Measurements from ENCODE around the gene DYNLT3. TPM values are rescaled to one million over a fixed set of nuclear protein-coding genes. Genes with fewer than 3 reads are reported as not detected.

Gene DYNLT3
- total RNA-seq, 1 donor from 2014 or later = 13.3 TPM

GRCh38 chrX:37863728-37864127, 16.4 kb upstream of the DYNLT3 start:
- no peak overlapping the region for H3K27ac Mint-ChIP-seq
- no peak for DNase-seq
- intact Hi-C loops (cut with micrococcal nuclease) = no loop called here
- peaks cover 17% of the 10 kb centered on the region for H3K27me3 Mint-ChIP-seq
- H3K9me3 Mint-ChIP-seq = peaks cover 4% of the 10 kb centered on the region
- H3K4me1 Mint-ChIP-seq = peaks cover 5% of the 10 kb centered on the region
- H3K4me3 Mint-ChIP-seq = no peak overlapping the region
- no peaks in the 10 kb centered on the region for H3K36me3 Mint-ChIP-seq (ENCODE audit: low read depth)

- Mint-ChIP-seq H3K36me3 (ENCODE audit: low read depth) (no peaks in the 10 kb centered on the region), H3K4me1 (peaks cover 4% of the 10 kb centered on the region), H3K4me3 (no peak overlapping the region), H3K27ac (no peak overlapping the region), H3K9me3 (peaks cover 4% of the 10 kb centered on the region), H3K27me3 (peaks cover 20% of the 10 kb centered on the region)
- intact Hi-C loops (cut with micrococcal nuclease) = no loop called here
- DNase-seq = no peak
These were observed 15.5 kb upstream of the DYNLT3 start for GRCh38 chrX:37862851-37863250.

GRCh38 chrX:37860721-37861120, 13.3 kb upstream of the DYNLT3 start:
- H3K4me3 Mint-ChIP-seq = no peak overlapping the region
- intact Hi-C loops (cut with micrococcal nuclease) = no loop called here
- no peak for DNase-seq
- no peaks in the 10 kb centered on the region for H3K9me3 Mint-ChIP-seq
- no peaks in the 10 kb centered on the region for H3K36me3 Mint-ChIP-seq (ENCODE audit: low read depth)
- peaks cover 20% of the 10 kb centered on the region for H3K27me3 Mint-ChIP-seq
- no peaks in the 10 kb centered on the region for H3K4me1 Mint-ChIP-seq
- H3K27ac Mint-ChIP-seq = no peak overlapping the region

GRCh38 chrX:37854748-37855147, 7.4 kb upstream of the DYNLT3 start:
- peaks cover 1% of the 10 kb centered on the region for H3K4me1 Mint-ChIP-seq
- intact Hi-C loops (cut with micrococcal nuclease) = no loop called here
- peaks cover 3% of the 10 kb centered on the region for H3K27me3 Mint-ChIP-seq
- no peak for DNase-seq
- peaks cover 6% of the 10 kb centered on the region for H3K9me3 Mint-ChIP-seq
- no peak overlapping the region for H3K27ac Mint-ChIP-seq
- H3K36me3 Mint-ChIP-seq (ENCODE audit: low read depth) = no peaks in the 10 kb centered on the region
- H3K4me3 Mint-ChIP-seq = no peak overlapping the region

- no peak for DNase-seq
- Mint-ChIP-seq H3K9me3 (peaks cover 6% of the 10 kb centered on the region), H3K36me3 (ENCODE audit: low read depth) (no peaks in the 10 kb centered on the region), H3K4me1 (peaks cover 3% of the 10 kb centered on the region), H3K27me3 (peaks cover 3% of the 10 kb centered on the region), H3K4me3 (no peak overlapping the region), H3K27ac (no peak overlapping the region)
- intact Hi-C loops (cut with micrococcal nuclease) = no loop called here
These were observed 6.8 kb upstream of the DYNLT3 start for GRCh38 chrX:37854148-37854547.

- H3K27me3 Mint-ChIP-seq = no peaks in the 10 kb centered on the region
- no peak for DNase-seq
- peak overlapping the region; percentile 90 for H3K27ac Mint-ChIP-seq
- H3K36me3 Mint-ChIP-seq (ENCODE audit: low read depth) = peaks cover 8% of the 10 kb centered on the region
- intact Hi-C loops (cut with micrococcal nuclease) = loop anchor here (1.0 to 5.0 kb wide), 2 partner anchors 101 to 130 kb away; no protein-coding TSS in a partner anchor
- peaks cover 13% of the 10 kb centered on the region for H3K4me1 Mint-ChIP-seq
- peaks cover 6% of the 10 kb centered on the region for H3K9me3 Mint-ChIP-seq
- H3K4me3 Mint-ChIP-seq = peak overlapping the region; percentile 79
These were observed 394 bp upstream of the DYNLT3 start for GRCh38 chrX:37847733-37848197.

- Mint-ChIP-seq H3K36me3 (ENCODE audit: low read depth) (peaks cover 8% of the 10 kb centered on the region), H3K4me3 (peak overlapping the region; percentile 79), H3K4me1 (peaks cover 13% of the 10 kb centered on the region), H3K27ac (peak overlapping the region; percentile 83), H3K9me3 (peaks cover 6% of the 10 kb centered on the region), H3K27me3 (no peaks in the 10 kb centered on the region)
- DNase-seq = no peak
- intact Hi-C loops (cut with micrococcal nuclease) = loop anchor here (5.0 kb wide), 1 partner anchor 131 kb away; no protein-coding TSS in a partner anchor
These were observed 825 bp downstream of the DYNLT3 start for GRCh38 chrX:37846558-37846933.

- DNase-seq = peak; percentile 66
- Mint-ChIP-seq H3K4me3 (peak overlapping the region; percentile 79), H3K27me3 (no peaks in the 10 kb centered on the region), H3K36me3 (ENCODE audit: low read depth) (peaks cover 10% of the 10 kb centered on the region), H3K9me3 (peaks cover 3% of the 10 kb centered on the region), H3K27ac (peak overlapping the region; percentile 83), H3K4me1 (peaks cover 13% of the 10 kb centered on the region)
- intact Hi-C loops (cut with micrococcal nuclease) = loop anchor here (5.0 kb wide), 1 partner anchor 131 kb away; no protein-coding TSS in a partner anchor
These were observed 1.2 kb downstream of the DYNLT3 start for GRCh38 chrX:37846141-37846540.

- Mint-ChIP-seq H3K27me3 (no peaks in the 10 kb centered on the region), H3K4me1 (peaks cover 11% of the 10 kb centered on the region), H3K9me3 (no peaks in the 10 kb centered on the region), H3K36me3 (ENCODE audit: low read depth) (peaks cover 14% of the 10 kb centered on the region), H3K27ac (no peak overlapping the region), H3K4me3 (no peak overlapping the region)
- intact Hi-C loops (cut with micrococcal nuclease) = loop anchor here (5.0 kb wide), 1 partner anchor 133 kb away; no protein-coding TSS in a partner anchor
- no peak for DNase-seq
These were observed 2.7 kb downstream of the DYNLT3 start for GRCh38 chrX:37844622-37845021.

- Mint-ChIP-seq H3K9me3 (no peaks in the 10 kb centered on the region), H3K36me3 (ENCODE audit: low read depth) (peaks cover 14% of the 10 kb centered on the region), H3K27me3 (no peaks in the 10 kb centered on the region), H3K4me3 (no peak overlapping the region), H3K27ac (no peak overlapping the region), H3K4me1 (no peaks in the 10 kb centered on the region)
- no peak for DNase-seq
- intact Hi-C loops (cut with micrococcal nuclease) = no loop called here
These were observed 6.4 kb downstream of the DYNLT3 start for GRCh38 chrX:37840931-37841330.

GRCh38 chrX:37834937-37835336, 12.4 kb downstream of the DYNLT3 start:
- H3K27ac Mint-ChIP-seq = no peak overlapping the region
- no peaks in the 10 kb centered on the region for H3K27me3 Mint-ChIP-seq
- no peaks in the 10 kb centered on the region for H3K4me1 Mint-ChIP-seq
- no peak for DNase-seq
- no peak overlapping the region for H3K4me3 Mint-ChIP-seq
- H3K9me3 Mint-ChIP-seq = no peaks in the 10 kb centered on the region
- peaks cover 2% of the 10 kb centered on the region for H3K36me3 Mint-ChIP-seq (ENCODE audit: low read depth)
- intact Hi-C loops (cut with micrococcal nuclease) = no loop called here

GRCh38 chrX:37830371-37830770, 17.0 kb downstream of the DYNLT3 start:
- intact Hi-C loops (cut with micrococcal nuclease) = no loop called here
- Mint-ChIP-seq H3K27me3 (no peaks in the 10 kb centered on the region), H3K9me3 (no peaks in the 10 kb centered on the region), H3K4me3 (no peak overlapping the region), H3K36me3 (ENCODE audit: low read depth) (no peaks in the 10 kb centered on the region), H3K4me1 (peaks cover 3% of the 10 kb centered on the region), H3K27ac (no peak overlapping the region)
- DNase-seq = no peak

- Mint-ChIP-seq H3K4me3 (no peak overlapping the region), H3K27ac (no peak overlapping the region)
- intact Hi-C loops (cut with micrococcal nuclease) = loop anchor here (10.0 kb wide), 1 partner anchor 255 kb away; the partner anchor contains the start of gene LANCL3
These were observed 17.6 kb downstream of the DYNLT3 start for GRCh38 chrX:37829721-37830120.

GRCh38 chrX:37825215-37825842, 22.0 kb downstream of the DYNLT3 start:
- Mint-ChIP-seq H3K27me3 (no peaks in the 10 kb centered on the region), H3K36me3 (ENCODE audit: low read depth) (no peaks in the 10 kb centered on the region), H3K9me3 (no peaks in the 10 kb centered on the region), H3K27ac (no peak overlapping the region), H3K4me1 (peaks cover 15% of the 10 kb centered on the region), H3K4me3 (no peak overlapping the region)
- DNase-seq = peak; percentile 84
- intact Hi-C loops (cut with micrococcal nuclease) = loop anchor here (1.0 to 10.0 kb wide), 2 partner anchors 80 to 251 kb away; partner anchors contain the start of gene LANCL3

More at GRCh38 chrX:37829721-37830120, 17.6 kb downstream of the DYNLT3 start:
- Mint-ChIP-seq H3K4me1 (peaks cover 8% of the 10 kb centered on the region), H3K36me3 (ENCODE audit: low read depth) (no peaks in the 10 kb centered on the region), H3K9me3 (no peaks in the 10 kb centered on the region), H3K27me3 (no peaks in the 10 kb centered on the region)
- DNase-seq = no peak
